ENCODE results near the gene CCDC106.

DNA sequence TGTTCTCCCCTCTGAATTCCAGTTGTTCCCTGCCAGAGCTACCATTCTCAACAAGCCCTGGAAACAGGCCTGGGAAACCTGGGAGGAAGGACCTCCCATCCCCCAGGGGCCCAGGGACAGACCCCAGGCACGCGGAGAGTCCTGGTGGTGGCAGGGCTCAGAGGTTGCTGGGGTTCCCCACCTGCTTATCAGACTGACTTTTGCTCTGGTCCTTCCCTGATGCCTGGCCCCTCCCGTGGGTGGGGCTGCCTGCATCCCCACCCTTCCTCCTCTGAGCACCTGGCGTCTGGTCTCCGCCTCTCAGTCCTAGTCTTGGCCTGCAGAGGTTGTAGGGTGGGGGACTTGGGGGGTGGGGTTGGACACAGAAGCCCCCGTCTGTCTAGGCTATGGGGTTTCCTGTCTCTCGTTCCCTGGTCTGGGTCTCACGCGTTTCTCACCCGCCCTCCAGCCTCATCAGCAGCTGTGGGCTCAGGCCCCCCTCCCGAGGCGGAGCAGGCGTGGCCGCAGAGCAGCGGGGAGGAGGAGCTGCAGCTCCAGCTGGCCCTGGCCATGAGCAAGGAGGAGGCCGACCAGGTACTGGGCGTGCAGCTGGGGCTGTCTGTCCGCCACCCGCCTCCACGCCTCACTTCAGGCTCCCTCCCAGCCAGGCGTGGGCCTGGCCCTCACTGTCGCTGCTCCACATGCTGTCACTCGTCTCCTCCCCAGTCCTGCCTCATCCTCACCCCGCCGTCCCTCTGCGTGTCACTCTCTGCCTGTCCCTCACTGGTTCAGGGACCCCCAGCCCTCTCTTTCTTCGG is 40.6 kb downstream of the CCDC106 start:
- TF ChIP-seq POLR2AphosphoS5 (IDR thresholded peaks at IDR 0.05; ENCODE audit: borderline replicate concordance, low read depth, low read length), result no peak
- TF ChIP-seq EZH2 (IDR thresholded peaks at IDR 0.05), result no peak
- no peak for TF ChIP-seq FOXP2 (optimal IDR thresholded peaks at IDR 0.05; ENCODE audit: control extremely low read depth, extremely low read length, insufficient read depth)
